Activated naive CD8-positive, alpha-beta T cell (primary cell): ENCODE measurements around the gene NDUFAB1.
"Not testable (repeated sequence)": the region's sequence is repeated elsewhere in the genome, so short reads cannot be mapped to it uniquely, and the experiment has no call there.

Experiments used
- H3K27ac Mint-ChIP-seq: one replicate; pipeline ENCODE4 v1.8.0; 2021; ENCODE audit warnings: mixed read lengths
- H3K27me3 Mint-ChIP-seq: one replicate; pipeline ENCODE4 v1.8.0; 2021; ENCODE audit warnings: mixed read lengths
- H3K36me3 Mint-ChIP-seq: one replicate; pipeline ENCODE4 v1.8.0; 2021; ENCODE audit warnings: mixed read lengths
- H3K4me1 Mint-ChIP-seq: one replicate; pipeline ENCODE4 v1.8.0; 2021; ENCODE audit warnings: low read depth, mixed read lengths
- H3K4me3 Mint-ChIP-seq: one replicate; pipeline ENCODE4 v1.8.0; 2021; ENCODE audit warnings: mild to moderate bottlenecking, mixed read lengths
- H3K9me3 Mint-ChIP-seq: one replicate; pipeline ENCODE4 v1.8.0; 2021; ENCODE audit warnings: low read depth, mixed read lengths

NDUFAB1 gene

GRCh38 chr16:23597003-23597756, 1.1 kb upstream of the NDUFAB1 start:
- H3K36me3 Mint-ChIP-seq = peaks cover 3% of the 10 kb centered on the region
- peaks cover 24% of the 10 kb centered on the region for H3K4me1 Mint-ChIP-seq
- peak overlapping the region; percentile 67 for H3K4me3 Mint-ChIP-seq
- H3K27me3 Mint-ChIP-seq = no peaks in the 10 kb centered on the region
- H3K27ac Mint-ChIP-seq = no peak overlapping the region
- H3K9me3 Mint-ChIP-seq = no peaks in the 10 kb centered on the region

GRCh38 chr16:23595246-23595950, 718 bp downstream of the NDUFAB1 start:
- peaks cover 32% of the 10 kb centered on the region for H3K4me1 Mint-ChIP-seq
- H3K27ac Mint-ChIP-seq = peak overlapping the region; percentile 73
- no peaks in the 10 kb centered on the region for H3K27me3 Mint-ChIP-seq
- no peaks in the 10 kb centered on the region for H3K9me3 Mint-ChIP-seq
- no peaks in the 10 kb centered on the region for H3K36me3 Mint-ChIP-seq
- H3K4me3 Mint-ChIP-seq = peak overlapping the region; percentile 90

- Mint-ChIP-seq H3K27me3 (no peaks in the 10 kb centered on the region), H3K27ac (no peak overlapping the region), H3K4me1 (peaks cover 33% of the 10 kb centered on the region), H3K9me3 (no peaks in the 10 kb centered on the region), H3K36me3 (no peaks in the 10 kb centered on the region), H3K4me3 (peak overlapping the region; percentile 51)
These were observed 1.9 kb downstream of the NDUFAB1 start for GRCh38 chr16:23594186-23594585.

- no peaks in the 10 kb centered on the region for H3K27me3 Mint-ChIP-seq
- no peak overlapping the region for H3K4me3 Mint-ChIP-seq
- H3K36me3 Mint-ChIP-seq = no peaks in the 10 kb centered on the region
- H3K4me1 Mint-ChIP-seq = peaks cover 22% of the 10 kb centered on the region
- H3K27ac Mint-ChIP-seq = no peak overlapping the region
- H3K9me3 Mint-ChIP-seq = no peaks in the 10 kb centered on the region
These were observed 5.9 kb downstream of the NDUFAB1 start for GRCh38 chr16:23590181-23590580.

DNA sequence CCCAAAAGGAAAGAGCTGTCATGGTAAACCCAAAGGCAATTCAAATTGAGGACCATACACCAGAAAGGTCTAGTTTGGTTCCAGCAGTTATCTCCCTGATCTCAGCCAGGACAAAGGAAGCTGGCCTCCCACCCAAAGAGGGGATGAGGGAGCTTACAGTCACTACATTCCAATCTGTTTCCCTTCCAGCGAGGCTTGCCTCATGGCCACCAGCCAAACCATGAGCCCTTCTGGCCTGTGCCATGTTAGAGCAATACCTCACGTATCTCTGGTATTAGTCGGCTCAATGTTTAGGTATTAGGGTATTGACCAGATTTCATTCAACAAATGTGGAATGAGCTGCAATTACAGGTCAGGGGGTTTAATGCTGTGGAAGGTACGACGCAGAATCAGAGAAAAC, 8.4 kb downstream of the NDUFAB1 start:
- H3K36me3 Mint-ChIP-seq = peaks cover 3% of the 10 kb centered on the region
- H3K4me3 Mint-ChIP-seq = no peak overlapping the region
- peaks cover 12% of the 10 kb centered on the region for H3K4me1 Mint-ChIP-seq
- H3K9me3 Mint-ChIP-seq = no peaks in the 10 kb centered on the region
- H3K27me3 Mint-ChIP-seq = no peaks in the 10 kb centered on the region
- H3K27ac Mint-ChIP-seq = no peak overlapping the region

DNA sequence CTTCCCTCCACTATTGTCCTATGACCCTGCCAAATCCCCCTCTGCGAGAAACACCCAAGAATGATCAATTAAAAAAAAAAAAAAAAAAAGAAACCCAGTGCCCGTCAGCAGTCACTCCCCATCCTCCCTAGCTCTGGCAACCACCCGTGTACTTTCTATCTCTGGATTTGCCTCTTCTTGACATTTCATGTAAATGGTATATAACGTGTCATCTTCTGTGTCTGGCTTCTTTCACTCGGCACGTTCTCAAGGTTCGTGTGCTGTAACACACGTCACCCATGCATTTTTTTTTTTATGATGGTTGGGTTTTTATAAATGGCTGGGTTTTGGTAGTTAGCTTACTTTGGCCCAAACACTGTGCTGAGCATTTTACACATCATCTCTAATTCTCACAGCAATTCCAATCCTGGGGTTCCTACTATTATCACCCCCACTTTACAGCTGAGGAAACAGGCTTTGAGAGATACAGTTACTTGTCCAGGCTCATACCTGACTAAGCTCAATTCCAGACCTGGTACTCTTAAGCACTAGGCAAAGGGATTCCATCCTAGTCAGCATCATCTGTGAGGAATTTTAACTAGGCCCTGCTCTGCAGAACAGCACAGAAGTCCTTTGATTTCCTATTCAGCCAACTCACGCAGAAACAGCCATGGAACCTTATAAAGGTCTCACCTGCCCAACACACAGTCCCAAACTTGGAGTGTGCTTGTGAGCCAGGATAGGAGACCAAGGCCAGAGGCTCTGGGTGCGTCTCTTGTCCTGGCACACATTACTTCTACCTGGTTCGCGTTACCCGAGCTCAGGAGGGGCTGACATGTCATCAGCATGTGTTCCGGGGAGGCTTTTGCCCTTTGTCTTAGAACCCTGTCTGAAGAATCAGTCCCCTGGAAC, 11.7 kb downstream of the NDUFAB1 start:
- peaks cover 6% of the 10 kb centered on the region for H3K36me3 Mint-ChIP-seq
- H3K4me1 Mint-ChIP-seq = peaks cover 2% of the 10 kb centered on the region
- H3K9me3 Mint-ChIP-seq = no peaks in the 10 kb centered on the region
- H3K4me3 Mint-ChIP-seq = no peak overlapping the region
- H3K27me3 Mint-ChIP-seq = no peaks in the 10 kb centered on the region
- no peak overlapping the region for H3K27ac Mint-ChIP-seq

GRCh38 chr16:23583271-23583670, 12.8 kb downstream of the NDUFAB1 start:
- not testable (repeated sequence) for H3K9me3 Mint-ChIP-seq, H3K4me1 Mint-ChIP-seq, H3K4me3 Mint-ChIP-seq, H3K27ac Mint-ChIP-seq, H3K36me3 Mint-ChIP-seq, H3K27me3 Mint-ChIP-seq

- H3K27ac Mint-ChIP-seq = no peak overlapping the region
- no peaks in the 10 kb centered on the region for H3K4me1 Mint-ChIP-seq
- H3K27me3 Mint-ChIP-seq = no peaks in the 10 kb centered on the region
- no peaks in the 10 kb centered on the region for H3K9me3 Mint-ChIP-seq
- no peak overlapping the region for H3K4me3 Mint-ChIP-seq
- H3K36me3 Mint-ChIP-seq = peaks cover 8% of the 10 kb centered on the region
These were observed 14.4 kb downstream of the NDUFAB1 start for GRCh38 chr16:23581764-23582163.

GRCh38 chr16:23580391-23580790, 15.7 kb downstream of the NDUFAB1 start:
- no peaks in the 10 kb centered on the region for H3K4me1 Mint-ChIP-seq
- no peaks in the 10 kb centered on the region for H3K9me3 Mint-ChIP-seq
- peaks cover 8% of the 10 kb centered on the region for H3K36me3 Mint-ChIP-seq
- H3K4me3 Mint-ChIP-seq = no peak overlapping the region
- H3K27me3 Mint-ChIP-seq = no peaks in the 10 kb centered on the region
- no peak overlapping the region for H3K27ac Mint-ChIP-seq

GRCh38 chr16:23579371-23579770, 16.7 kb downstream of the NDUFAB1 start:
- Mint-ChIP-seq H3K27me3 (no peaks in the 10 kb centered on the region), H3K36me3 (peaks cover 8% of the 10 kb centered on the region), H3K9me3 (no peaks in the 10 kb centered on the region), H3K27ac (no peak overlapping the region), H3K4me3 (no peak overlapping the region), H3K4me1 (no peaks in the 10 kb centered on the region)

GRCh38 chr16:23578101-23578830, 17.9 kb downstream of the NDUFAB1 start:
- Mint-ChIP-seq H3K4me3 (no peak overlapping the region), H3K27ac (no peak overlapping the region), H3K36me3 (peaks cover 5% of the 10 kb centered on the region), H3K27me3 (no peaks in the 10 kb centered on the region), H3K9me3 (no peaks in the 10 kb centered on the region), H3K4me1 (no peaks in the 10 kb centered on the region)

GRCh38 chr16:23577493-23577892, 18.6 kb downstream of the NDUFAB1 start:
- no peak overlapping the region for H3K4me3 Mint-ChIP-seq
- H3K27me3 Mint-ChIP-seq = no peaks in the 10 kb centered on the region
- no peaks in the 10 kb centered on the region for H3K9me3 Mint-ChIP-seq
- H3K4me1 Mint-ChIP-seq = no peaks in the 10 kb centered on the region
- no peak overlapping the region for H3K27ac Mint-ChIP-seq
- peaks cover 5% of the 10 kb centered on the region for H3K36me3 Mint-ChIP-seq

DNA sequence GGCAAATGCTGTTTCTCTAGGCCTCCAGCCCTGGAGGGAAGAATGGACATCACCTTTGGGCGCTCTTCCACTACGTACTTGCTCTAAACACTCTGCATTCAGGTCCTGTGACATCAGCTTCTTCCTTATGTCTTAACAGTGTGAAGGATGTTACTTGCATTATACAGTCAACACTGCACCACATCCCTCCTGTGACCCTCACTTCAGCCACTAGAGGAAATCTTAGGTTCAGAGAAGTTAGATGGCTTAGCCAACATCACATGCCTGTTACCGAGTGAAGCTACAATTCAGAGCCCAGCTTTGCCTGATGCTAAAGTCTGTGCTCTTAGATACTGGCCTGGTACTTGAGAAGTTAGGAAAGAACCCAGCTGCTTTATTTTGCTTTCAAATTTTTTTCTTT, 20.3 kb downstream of the NDUFAB1 start:
- Mint-ChIP-seq H3K4me1 (no peaks in the 10 kb centered on the region), H3K4me3 (no peak overlapping the region), H3K27ac (no peak overlapping the region), H3K9me3 (no peaks in the 10 kb centered on the region), H3K27me3 (no peaks in the 10 kb centered on the region), H3K36me3 (peaks cover 8% of the 10 kb centered on the region)

DNA sequence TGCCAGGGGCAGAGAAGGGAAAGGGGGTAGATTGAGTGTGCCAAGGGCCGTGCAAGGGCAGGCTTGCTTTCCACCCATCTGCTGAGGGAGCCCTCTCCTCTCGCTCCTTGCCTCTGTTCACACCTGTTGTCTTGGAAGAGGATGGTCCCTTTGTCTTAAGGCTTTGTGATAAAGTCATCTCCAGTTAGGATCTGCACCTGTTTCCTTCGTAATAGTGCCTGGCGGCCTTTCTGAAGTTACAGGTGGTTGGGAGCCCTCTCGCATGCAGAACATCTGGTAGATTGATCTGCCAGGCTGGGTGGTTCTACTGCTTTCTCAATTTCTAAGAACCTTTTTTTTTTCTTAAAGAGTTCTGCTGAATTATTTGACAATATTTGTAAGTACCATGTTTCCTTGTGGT, 22.3 kb downstream of the NDUFAB1 start:
- no peaks in the 10 kb centered on the region for H3K9me3 Mint-ChIP-seq
- no peaks in the 10 kb centered on the region for H3K27me3 Mint-ChIP-seq
- H3K36me3 Mint-ChIP-seq = peaks cover 5% of the 10 kb centered on the region
- H3K4me3 Mint-ChIP-seq = no peak overlapping the region
- no peak overlapping the region for H3K27ac Mint-ChIP-seq
- H3K4me1 Mint-ChIP-seq = no peaks in the 10 kb centered on the region
